HepG2 (cell line): ENCODE results near the gene ALOX12. TPM values are rescaled to one million over a fixed set of nuclear protein-coding genes. Genes with fewer than 3 reads are reported as not detected.
A peak's percentile ranks its signal among the peaks of the same experiment; 100 is the strongest.

Experiments used
- AKAP8 ChIP-seq: sonication (generic); formaldehyde crosslinking; IDR thresholded peaks from 2 replicates; pipeline ENCODE4 v1.5.1; 2020; ENCODE audit warnings: mild to moderate bottlenecking, missing genetic modification reagents
- ARHGAP35 ChIP-seq: sonication (generic); formaldehyde crosslinking; IDR thresholded peaks from 2 replicates; pipeline ENCODE4 v1.9.0; 2022; ENCODE audit warnings: mild to moderate bottlenecking, inconsistent platforms, moderate library complexity, missing genetic modification reagents, borderline replicate concordance
- MAFG ChIP-seq: sonication (generic); formaldehyde crosslinking; IDR thresholded peaks from 2 replicates; pipeline ENCODE4 v1.5.1; 2020; ENCODE audit warnings: mild to moderate bottlenecking, missing genetic modification reagents
- RFX1 ChIP-seq: fragments of 450-650 bp; IDR thresholded peaks from 2 replicates; pipeline ENCODE4 v1.6.1; 2017
- TCF7 ChIP-seq: sonication (generic); IDR thresholded peaks from 2 replicates; pipeline ENCODE4 v1.6.1; 2016; ENCODE audit warnings: antibody characterized with exemption, low read depth
- XRCC5 ChIP-seq: fragments of 200-400 bp; formaldehyde crosslinking; optimal IDR thresholded peaks from 2 replicates; pipeline ENCODE3; 2017; ENCODE audit warnings: mild to moderate bottlenecking, low read length
- ZEB1 ChIP-seq: IDR thresholded peaks from 2 replicates; pipeline ENCODE4 v1.6.1; 2012; ENCODE audit warnings: mild to moderate bottlenecking, low read depth, inconsistent platforms; ENCODE audit not compliant: insufficient replicate concordance
- ZNF121 ChIP-seq: sonication (generic); formaldehyde crosslinking; IDR thresholded peaks from 2 replicates; pipeline ENCODE4 v1.5.0; 2020; ENCODE audit warnings: mild to moderate bottlenecking, missing genetic modification reagents
- ZNF431 ChIP-seq: sonication (generic); formaldehyde crosslinking; IDR thresholded peaks from 2 replicates; pipeline ENCODE4 v1.9.0; 2022; ENCODE audit warnings: missing genetic modification reagents, low read depth, mild to moderate bottlenecking, borderline replicate concordance
- ZNF629 ChIP-seq: sonication (generic); formaldehyde crosslinking; conservative IDR thresholded peaks from 2 replicates; pipeline ENCODE4 v1.5.0; 2020; ENCODE audit warnings: missing genetic modification reagents
- ZNF737 ChIP-seq: sonication (generic); formaldehyde crosslinking; IDR thresholded peaks from 2 replicates; pipeline ENCODE4 v1.5.0; 2020; ENCODE audit warnings: missing genetic modification reagents, mild to moderate bottlenecking, borderline replicate concordance
- polyA plus RNA-seq, 8 experiments: library from polyadenylated mRNA; depleted of rRNA in 3 of 8; stranded (reverse) in 7 of 8; unstranded in 1 of 8; fragments of >200 nt; fragmentation: Illumina TruSeq in 4 of 8; extraction: Trizol in 4 of 8; gene quantifications; 2 replicates each; pipeline versions ENCODE4 v1.2.1 to v1.2.3, GENCODE V29; 2011 to 2016; ENCODE audit warnings: low read depth in 4 of 8, missing spikeins in 1 of 8, mixed read lengths in 1 of 8; ENCODE audit not compliant: insufficient read depth in 1 of 8
- total RNA-seq, 5 experiments: library from RNA; depleted of rRNA; stranded (reverse); fragments of >200 nt; fragmentation: Illumina TruSeq; extraction: Trizol; gene quantifications; 2 replicates each; pipeline ENCODE4 v1.2.3, GENCODE V29; 2016; ENCODE audit warnings: low read depth in 1 of 5
- TF ChIP-seq, protein P1 (sequence below): sonication (generic); formaldehyde crosslinking; IDR thresholded peaks from 2 replicates; pipeline ENCODE4 v1.5.0; 2020; ENCODE audit warnings: mild to moderate bottlenecking, missing genetic modification reagents, moderate library complexity
- TF ChIP-seq, protein P2 (sequence below): sonication (generic); formaldehyde crosslinking; conservative IDR thresholded peaks from 2 replicates; pipeline ENCODE4 v1.8.0; 2022; ENCODE audit warnings: low read depth, missing genetic modification reagents
- TF ChIP-seq, protein P3 (sequence below): sonication (generic); formaldehyde crosslinking; IDR thresholded peaks from 2 replicates; pipeline ENCODE4 v1.5.0; 2020; ENCODE audit warnings: missing genetic modification reagents, mild to moderate bottlenecking, borderline replicate concordance
- TF ChIP-seq, protein P4 (sequence below): sonication (generic); formaldehyde crosslinking; IDR thresholded peaks from 2 replicates; pipeline ENCODE4 v1.4.0; 2020; ENCODE audit warnings: mild to moderate bottlenecking, missing genetic modification reagents
- TF ChIP-seq, protein P5 (sequence below): sonication (generic); formaldehyde crosslinking; IDR thresholded peaks from 2 replicates; pipeline ENCODE4 v1.4.0; 2020; ENCODE audit warnings: mild to moderate bottlenecking, missing genetic modification reagents

Gene ALOX12
- total and polyA plus RNA-seq, 2 of the 13 experiments (the other 11 are each of a cell fraction or from before 2014, with no cell fraction given), result not detected

DNA sequence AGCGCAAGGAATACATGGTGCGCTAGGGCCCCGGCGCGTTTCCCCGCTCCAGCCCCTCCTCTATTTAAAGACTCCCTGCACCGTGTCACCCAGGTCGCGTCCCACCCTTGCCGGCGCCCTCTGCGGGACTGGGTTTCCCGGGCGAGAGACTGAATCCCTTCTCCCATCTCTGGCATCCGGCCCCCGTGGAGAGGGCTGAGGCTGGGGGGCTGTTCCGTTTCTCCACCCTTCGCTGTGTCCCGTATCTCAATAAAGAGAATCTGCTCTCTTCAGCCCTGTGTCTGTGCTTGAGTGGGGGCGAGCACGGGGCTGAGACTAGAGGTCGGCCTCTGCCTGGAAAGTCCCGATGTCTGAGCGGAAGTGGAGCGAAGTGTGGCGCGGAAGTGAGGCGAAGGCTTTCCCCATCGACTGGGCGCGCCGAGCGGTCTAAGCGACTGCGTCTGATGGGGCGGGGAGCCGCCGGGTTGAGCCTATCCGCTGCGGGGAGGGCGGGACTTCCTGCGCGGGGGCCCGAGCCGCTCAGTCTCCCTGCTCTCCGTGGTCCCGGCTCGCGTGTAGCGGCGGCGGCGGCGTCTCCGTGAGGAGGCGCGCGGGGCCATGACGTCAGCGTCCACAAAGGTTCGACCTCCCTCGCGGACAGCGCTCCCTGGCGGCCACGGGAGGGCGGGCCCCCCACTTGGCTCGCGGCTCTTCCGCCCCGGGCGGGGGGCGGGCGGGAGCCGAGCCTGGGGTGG is 18.6 kb downstream of the ALOX12 start (continued):
- no peak for TF ChIP-seq ZNF431 (CRISPR knock-in tag)
- TF ChIP-seq, protein P1, sequence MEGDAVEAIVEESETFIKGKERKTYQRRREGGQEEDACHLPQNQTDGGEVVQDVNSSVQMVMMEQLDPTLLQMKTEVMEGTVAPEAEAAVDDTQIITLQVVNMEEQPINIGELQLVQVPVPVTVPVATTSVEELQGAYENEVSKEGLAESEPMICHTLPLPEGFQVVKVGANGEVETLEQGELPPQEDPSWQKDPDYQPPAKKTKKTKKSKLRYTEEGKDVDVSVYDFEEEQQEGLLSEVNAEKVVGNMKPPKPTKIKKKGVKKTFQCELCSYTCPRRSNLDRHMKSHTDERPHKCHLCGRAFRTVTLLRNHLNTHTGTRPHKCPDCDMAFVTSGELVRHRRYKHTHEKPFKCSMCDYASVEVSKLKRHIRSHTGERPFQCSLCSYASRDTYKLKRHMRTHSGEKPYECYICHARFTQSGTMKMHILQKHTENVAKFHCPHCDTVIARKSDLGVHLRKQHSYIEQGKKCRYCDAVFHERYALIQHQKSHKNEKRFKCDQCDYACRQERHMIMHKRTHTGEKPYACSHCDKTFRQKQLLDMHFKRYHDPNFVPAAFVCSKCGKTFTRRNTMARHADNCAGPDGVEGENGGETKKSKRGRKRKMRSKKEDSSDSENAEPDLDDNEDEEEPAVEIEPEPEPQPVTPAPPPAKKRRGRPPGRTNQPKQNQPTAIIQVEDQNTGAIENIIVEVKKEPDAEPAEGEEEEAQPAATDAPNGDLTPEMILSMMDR (CRISPR knock-in tag), result peak; percentile 81
- TF ChIP-seq MAFG (CRISPR knock-in tag), result no peak
- no peak for TF ChIP-seq TCF7
- peak; percentile 61 for TF ChIP-seq XRCC5
- TF ChIP-seq ZNF737 (CRISPR knock-in tag), result no peak
- TF ChIP-seq ARHGAP35 (CRISPR knock-in tag), result no peak; the same call in 1 of the 2 replicates
- TF ChIP-seq, protein P2, sequence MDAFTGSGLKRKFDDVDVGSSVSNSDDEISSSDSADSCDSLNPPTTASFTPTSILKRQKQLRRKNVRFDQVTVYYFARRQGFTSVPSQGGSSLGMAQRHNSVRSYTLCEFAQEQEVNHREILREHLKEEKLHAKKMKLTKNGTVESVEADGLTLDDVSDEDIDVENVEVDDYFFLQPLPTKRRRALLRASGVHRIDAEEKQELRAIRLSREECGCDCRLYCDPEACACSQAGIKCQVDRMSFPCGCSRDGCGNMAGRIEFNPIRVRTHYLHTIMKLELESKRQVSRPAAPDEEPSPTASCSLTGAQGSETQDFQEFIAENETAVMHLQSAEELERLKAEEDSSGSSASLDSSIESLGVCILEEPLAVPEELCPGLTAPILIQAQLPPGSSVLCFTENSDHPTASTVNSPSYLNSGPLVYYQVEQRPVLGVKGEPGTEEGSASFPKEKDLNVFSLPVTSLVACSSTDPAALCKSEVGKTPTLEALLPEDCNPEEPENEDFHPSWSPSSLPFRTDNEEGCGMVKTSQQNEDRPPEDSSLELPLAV, result no peak
- no peak for TF ChIP-seq ZNF629 (CRISPR knock-in tag)
- no peak for TF ChIP-seq ZEB1
- TF ChIP-seq RFX1, result no peak
- no peak for TF ChIP-seq ZNF121 (CRISPR knock-in tag)
- TF ChIP-seq, protein P3, sequence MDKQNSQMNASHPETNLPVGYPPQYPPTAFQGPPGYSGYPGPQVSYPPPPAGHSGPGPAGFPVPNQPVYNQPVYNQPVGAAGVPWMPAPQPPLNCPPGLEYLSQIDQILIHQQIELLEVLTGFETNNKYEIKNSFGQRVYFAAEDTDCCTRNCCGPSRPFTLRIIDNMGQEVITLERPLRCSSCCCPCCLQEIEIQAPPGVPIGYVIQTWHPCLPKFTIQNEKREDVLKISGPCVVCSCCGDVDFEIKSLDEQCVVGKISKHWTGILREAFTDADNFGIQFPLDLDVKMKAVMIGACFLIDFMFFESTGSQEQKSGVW (CRISPR knock-in tag), result no peak
- TF ChIP-seq, protein P4, sequence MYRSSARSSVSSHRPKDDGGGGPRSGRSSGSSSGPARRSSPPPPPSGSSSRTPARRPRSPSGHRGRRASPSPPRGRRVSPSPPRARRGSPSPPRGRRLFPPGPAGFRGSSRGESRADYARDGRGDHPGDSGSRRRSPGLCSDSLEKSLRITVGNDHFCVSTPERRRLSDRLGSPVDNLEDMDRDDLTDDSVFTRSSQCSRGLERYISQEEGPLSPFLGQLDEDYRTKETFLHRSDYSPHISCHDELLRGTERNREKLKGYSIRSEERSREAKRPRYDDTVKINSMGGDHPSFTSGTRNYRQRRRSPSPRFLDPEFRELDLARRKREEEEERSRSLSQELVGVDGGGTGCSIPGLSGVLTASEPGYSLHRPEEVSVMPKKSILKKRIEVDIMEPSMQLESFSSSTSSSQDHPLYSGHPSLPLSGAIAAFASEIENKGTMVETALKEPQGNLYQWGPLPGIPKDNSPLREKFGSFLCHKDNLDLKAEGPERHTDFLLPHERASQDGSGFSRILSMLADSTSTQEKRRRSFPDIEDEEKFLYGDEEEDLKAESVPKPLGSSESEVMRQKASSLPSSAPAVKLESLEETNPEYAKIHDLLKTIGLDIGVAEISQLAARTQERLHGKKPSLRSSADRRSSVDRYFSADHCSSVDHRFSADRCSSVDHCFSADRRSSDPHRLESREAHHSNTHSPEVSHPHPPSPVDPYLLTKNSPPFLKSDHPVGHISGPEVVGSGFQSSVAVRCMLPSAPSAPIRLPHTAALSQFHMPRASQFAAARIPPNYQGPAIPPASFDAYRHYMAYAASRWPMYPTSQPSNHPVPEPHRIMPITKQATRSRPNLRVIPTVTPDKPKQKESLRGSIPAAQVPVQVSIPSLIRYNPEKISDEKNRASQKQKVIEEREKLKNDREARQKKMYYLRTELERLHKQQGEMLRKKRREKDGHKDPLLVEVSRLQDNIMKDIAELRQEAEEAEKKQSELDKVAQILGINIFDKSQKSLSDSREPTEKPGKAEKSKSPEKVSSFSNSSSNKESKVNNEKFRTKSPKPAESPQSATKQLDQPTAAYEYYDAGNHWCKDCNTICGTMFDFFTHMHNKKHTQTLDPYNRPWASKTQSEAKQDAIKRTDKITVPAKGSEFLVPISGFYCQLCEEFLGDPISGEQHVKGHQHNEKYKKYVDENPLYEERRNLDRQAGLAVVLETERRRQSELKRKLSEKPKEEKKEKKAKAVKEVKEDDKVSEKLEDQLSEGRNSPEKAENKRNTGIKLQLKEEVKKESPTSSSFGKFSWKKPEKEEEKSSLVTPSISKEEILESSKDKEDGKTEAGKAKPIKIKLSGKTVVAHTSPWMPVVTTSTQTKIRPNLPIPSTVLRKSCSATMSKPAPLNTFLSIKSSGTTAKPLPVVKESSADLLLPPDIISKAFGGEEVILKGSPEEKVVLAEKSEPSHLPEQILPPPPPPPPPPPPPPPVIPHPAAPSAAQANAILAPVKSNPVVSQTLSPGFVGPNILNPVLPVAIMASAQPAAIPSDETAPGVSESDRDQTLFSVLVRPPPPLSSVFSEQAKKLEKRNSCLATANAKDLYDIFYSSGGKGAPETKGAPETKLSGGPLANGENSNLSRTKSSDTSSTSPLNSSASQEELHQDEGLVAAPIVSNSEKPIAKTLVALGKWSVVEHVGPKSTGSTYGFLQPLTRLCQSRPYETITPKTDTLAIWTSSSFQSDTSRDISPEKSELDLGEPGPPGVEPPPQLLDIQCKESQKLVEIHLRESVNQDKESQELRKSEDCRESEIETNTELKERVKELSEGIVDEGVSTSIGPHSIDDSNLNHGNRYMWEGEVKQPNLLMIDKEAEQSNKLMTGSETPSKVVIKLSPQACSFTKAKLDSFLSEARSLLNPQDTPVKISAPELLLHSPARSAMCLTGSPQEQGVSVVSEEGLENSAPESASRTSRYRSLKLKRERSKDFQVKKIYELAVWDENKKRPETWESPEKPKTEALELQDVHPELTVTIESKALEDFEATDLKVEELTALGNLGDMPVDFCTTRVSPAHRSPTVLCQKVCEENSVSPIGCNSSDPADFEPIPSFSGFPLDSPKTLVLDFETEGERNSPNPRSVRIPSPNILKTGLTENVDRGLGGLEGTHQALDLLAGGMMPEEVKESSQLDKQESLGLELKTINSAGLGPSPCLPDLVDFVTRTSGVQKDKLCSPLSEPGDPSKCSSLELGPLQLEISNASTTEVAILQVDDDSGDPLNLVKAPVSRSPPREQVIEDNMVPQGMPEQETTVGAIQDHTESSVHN (CRISPR knock-in tag), result peak; percentile 89
- peak; percentile 96 for TF ChIP-seq AKAP8 (CRISPR knock-in tag)
- TF ChIP-seq, protein P5, sequence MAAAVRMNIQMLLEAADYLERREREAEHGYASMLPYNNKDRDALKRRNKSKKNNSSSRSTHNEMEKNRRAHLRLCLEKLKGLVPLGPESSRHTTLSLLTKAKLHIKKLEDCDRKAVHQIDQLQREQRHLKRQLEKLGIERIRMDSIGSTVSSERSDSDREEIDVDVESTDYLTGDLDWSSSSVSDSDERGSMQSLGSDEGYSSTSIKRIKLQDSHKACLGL (CRISPR knock-in tag), result peak; percentile 62; the same call in 1 of the 2 replicates
